SK-N-SH treated with all-trans-retinoic acid at 6 μM for 48 hours (cell line): ENCODE results near the gene DIRAS3.

Experiments
- ATAC-seq: fragments of 200-7000 bp; cut with Tn5 transposase; 3 replicates; pipeline ENCODE4 v1.9.1; 2020; ENCODE audit warnings: mild to moderate bottlenecking, moderate library complexity
- ARNTL ChIP-seq: fragments of 450-650 bp; formaldehyde crosslinking; IDR thresholded peaks from 2 replicates; pipeline ENCODE4 v1.5.0; 2020; ENCODE audit warnings: low read depth, mild to moderate bottlenecking, moderate library complexity, borderline replicate concordance
- BACH2 ChIP-seq: fragments of 250-450 bp; sonication (Bioruptor Pico); IDR thresholded peaks from 2 replicates; pipeline ENCODE4 v1.9.0; 2021; ENCODE audit warnings: mild to moderate bottlenecking, borderline replicate concordance
- CREB5 ChIP-seq: fragments of 250-450 bp; sonication (Bioruptor Pico); IDR thresholded peaks from 2 replicates; pipeline ENCODE4 v1.5.1; 2020; ENCODE audit warnings: low read depth, mild to moderate bottlenecking, moderate library complexity
- CSDC2 ChIP-seq: fragments of 250-450 bp; sonication (Bioruptor Pico); IDR thresholded peaks from 2 replicates; pipeline ENCODE4 v1.5.0; 2020; ENCODE audit warnings: mild to moderate bottlenecking, moderate library complexity
- CSRNP3 ChIP-seq: fragments of 250-450 bp; sonication (Bioruptor Pico); IDR thresholded peaks from 2 replicates; pipeline ENCODE4 v1.5.1; 2021; ENCODE audit warnings: mild to moderate bottlenecking, moderate library complexity
- ESRRG ChIP-seq: fragments of 250-450 bp; sonication (Bioruptor Pico); IDR thresholded peaks from 2 replicates; pipeline ENCODE4 v1.6.1; 2021; ENCODE audit warnings: mild to moderate bottlenecking
- GLIS3 ChIP-seq: fragments of 250-450 bp; sonication (Bioruptor Pico); IDR thresholded peaks from 2 replicates; pipeline ENCODE4 v1.5.0; 2020; ENCODE audit warnings: mild to moderate bottlenecking, moderate library complexity
- ISL1 ChIP-seq: fragments of 250-450 bp; sonication (Bioruptor Pico); IDR thresholded peaks from 2 replicates; pipeline ENCODE4 v2.1.2; 2022; ENCODE audit warnings: mild to moderate bottlenecking, moderate library complexity
- OSR1 ChIP-seq: fragments of 250-450 bp; sonication (Bioruptor Pico); IDR thresholded peaks from 2 replicates; pipeline ENCODE4 v1.8.0; 2022; ENCODE audit warnings: moderate library complexity, mild to moderate bottlenecking, inconsistent platforms
- PATZ1 ChIP-seq: fragments of 250-450 bp; sonication (Bioruptor Pico); IDR thresholded peaks from 2 replicates; pipeline ENCODE4 v1.8.0; 2020; ENCODE audit warnings: mild to moderate bottlenecking, moderate library complexity, borderline replicate concordance
- POU6F1 ChIP-seq: fragments of 250-450 bp; sonication (Bioruptor Pico); IDR thresholded peaks from 2 replicates; pipeline ENCODE4 v1.8.0; 2021; ENCODE audit warnings: low read depth, mild to moderate bottlenecking, moderate library complexity, borderline replicate concordance
- PPARA ChIP-seq: fragments of 250-450 bp; sonication (Bioruptor Pico); IDR thresholded peaks from 2 replicates; pipeline ENCODE4 v1.5.0; 2020; ENCODE audit warnings: mild to moderate bottlenecking, borderline replicate concordance
- RARB ChIP-seq: fragments of 250-450 bp; sonication (Bioruptor Pico); IDR thresholded peaks from 2 replicates; pipeline ENCODE4 v1.8.0; 2021; ENCODE audit warnings: mild to moderate bottlenecking, moderate library complexity
- SNAI2 ChIP-seq: fragments of 250-450 bp; sonication (Bioruptor Pico); IDR thresholded peaks from 2 replicates; pipeline ENCODE4 v1.5.0; 2020; ENCODE audit warnings: mild to moderate bottlenecking, moderate library complexity
- TCF4 ChIP-seq: fragments of 250-450 bp; sonication (Bioruptor Pico); IDR thresholded peaks from 2 replicates; pipeline ENCODE4 v1.8.0; 2021; ENCODE audit warnings: mild to moderate bottlenecking, moderate library complexity, borderline replicate concordance
- TOX ChIP-seq: fragments of 250-450 bp; sonication (Bioruptor Pico); IDR thresholded peaks from 2 replicates; pipeline ENCODE4 v1.8.0; 2021; ENCODE audit warnings: mild to moderate bottlenecking, moderate library complexity, borderline replicate concordance
- TSHZ2 ChIP-seq: fragments of 250-450 bp; sonication (Bioruptor Pico); IDR thresholded peaks from 2 replicates; pipeline ENCODE4 v1.5.0; 2020; ENCODE audit warnings: mild to moderate bottlenecking, moderate library complexity
- ZC3H10 ChIP-seq: fragments of 250-450 bp; sonication (Bioruptor Pico); IDR thresholded peaks from 2 replicates; pipeline ENCODE4 v1.5.1; 2021; ENCODE audit warnings: mild to moderate bottlenecking, moderate library complexity
- ZFP3 ChIP-seq: fragments of 250-450 bp; sonication (Bioruptor Pico); IDR thresholded peaks from 2 replicates; pipeline ENCODE4 v1.5.0; 2020; ENCODE audit warnings: mild to moderate bottlenecking, moderate library complexity
- ZFP30 ChIP-seq: fragments of 450-650 bp; formaldehyde crosslinking; IDR thresholded peaks from 2 replicates; pipeline ENCODE4 v1.5.0; 2022; ENCODE audit warnings: mild to moderate bottlenecking, moderate library complexity
- ZNF70 ChIP-seq: fragments of 450-650 bp; formaldehyde crosslinking; IDR thresholded peaks from 2 replicates; pipeline ENCODE4 v1.5.0; 2020; ENCODE audit warnings: mild to moderate bottlenecking, moderate library complexity

Gene DIRAS3

GRCh38 chr1:68024635-68025338, 25.6 kb downstream of the DIRAS3 start:
- TF ChIP-seq ISL1 (CRISPR knock-in tag) (no peak), ZFP30 (CRISPR knock-in tag) (no peak), ZNF70 (CRISPR knock-in tag) (no peak), OSR1 (CRISPR knock-in tag) (no peak), ZC3H10 (CRISPR knock-in tag) (no peak), TCF4 (no peak), PPARA (CRISPR knock-in tag) (no peak), PATZ1 (CRISPR knock-in tag) (no peak), GLIS3 (CRISPR knock-in tag) (no peak), ESRRG (no peak), SNAI2 (CRISPR knock-in tag) (no peak), BACH2 (CRISPR knock-in tag) (no peak), RARB (CRISPR knock-in tag) (no peak), CSDC2 (CRISPR knock-in tag) (no peak), TOX (CRISPR knock-in tag) (no peak), CSRNP3 (CRISPR knock-in tag) (no peak), TSHZ2 (no peak)
- no peak for ATAC-seq

- TF ChIP-seq POU6F1 (CRISPR knock-in tag) (no peak), ESRRG (no peak), ARNTL (CRISPR knock-in tag) (no peak)
- TF ChIP-seq, all 23 proteins: peak for 0
- ATAC-seq, result no peak
Measured at GRCh38 chr1:68016381-68016780, 34.0 kb downstream of the DIRAS3 start.

GRCh38 chr1:68015971-68016370, 34.5 kb downstream of the DIRAS3 start:
- no peak for ATAC-seq
- TF ChIP-seq CREB5, result no peak

GRCh38 chr1:68015369-68015768, 35.1 kb downstream of the DIRAS3 start:
- no peak for ATAC-seq
- no peak for TF ChIP-seq CSRNP3 (CRISPR knock-in tag)
- TF ChIP-seq ZFP3 (CRISPR knock-in tag), result no peak
- no peak for TF ChIP-seq BACH2 (CRISPR knock-in tag)
- no peak for TF ChIP-seq TSHZ2
- no peak for TF ChIP-seq ZFP30 (CRISPR knock-in tag)
- no peak for TF ChIP-seq GLIS3 (CRISPR knock-in tag)
- TF ChIP-seq ESRRG, result no peak
- TF ChIP-seq SNAI2 (CRISPR knock-in tag), result no peak
- no peak for TF ChIP-seq CSDC2 (CRISPR knock-in tag)
- TF ChIP-seq CREB5, result no peak
- no peak for TF ChIP-seq ISL1 (CRISPR knock-in tag)
